ENCODE measurements around the gene COL23A1.

Gene COL23A1

DNA sequence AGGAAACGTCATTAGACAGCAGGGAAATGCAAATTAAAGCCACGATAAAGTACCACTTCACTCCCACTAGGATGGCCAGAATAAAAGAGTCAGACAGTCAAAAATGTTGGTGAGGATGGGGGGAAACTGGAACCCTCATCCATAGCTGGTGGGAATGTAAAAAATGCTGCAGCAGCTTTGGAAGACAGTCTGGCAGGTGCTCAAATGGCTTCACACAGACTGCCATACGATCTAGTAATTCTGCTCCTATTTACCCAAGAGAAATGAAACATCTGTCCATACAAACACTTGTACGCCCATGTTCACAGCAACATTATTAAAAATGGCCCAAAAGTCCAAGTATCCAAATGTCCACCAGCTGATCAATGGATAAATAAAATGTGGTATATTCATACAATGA is 198.7 kb downstream of the COL23A1 start:
- no peak for DNase-seq (ENCODE audit: low spot score)

DNA sequence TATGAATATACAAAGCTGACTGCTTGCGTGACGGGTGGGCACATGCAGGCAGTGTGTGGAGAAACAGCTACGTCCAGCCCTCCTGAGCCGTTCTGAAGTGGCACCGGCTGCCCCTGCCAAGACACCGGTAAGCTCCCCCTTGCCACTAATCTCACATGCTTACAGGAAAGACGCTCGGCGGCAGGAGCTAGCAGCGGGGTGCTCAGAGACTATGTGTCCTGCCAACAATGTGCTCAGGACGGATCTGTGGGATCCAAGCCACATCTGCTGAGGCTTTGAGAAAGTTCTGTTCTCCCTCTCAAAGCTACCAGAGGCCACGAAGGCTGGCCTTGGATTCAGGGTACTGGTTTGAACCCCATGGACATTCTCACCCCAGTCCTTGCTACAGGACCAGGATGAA is 200.4 kb downstream of the COL23A1 start:
- DNase-seq (ENCODE audit: low spot score): no peak

DNA sequence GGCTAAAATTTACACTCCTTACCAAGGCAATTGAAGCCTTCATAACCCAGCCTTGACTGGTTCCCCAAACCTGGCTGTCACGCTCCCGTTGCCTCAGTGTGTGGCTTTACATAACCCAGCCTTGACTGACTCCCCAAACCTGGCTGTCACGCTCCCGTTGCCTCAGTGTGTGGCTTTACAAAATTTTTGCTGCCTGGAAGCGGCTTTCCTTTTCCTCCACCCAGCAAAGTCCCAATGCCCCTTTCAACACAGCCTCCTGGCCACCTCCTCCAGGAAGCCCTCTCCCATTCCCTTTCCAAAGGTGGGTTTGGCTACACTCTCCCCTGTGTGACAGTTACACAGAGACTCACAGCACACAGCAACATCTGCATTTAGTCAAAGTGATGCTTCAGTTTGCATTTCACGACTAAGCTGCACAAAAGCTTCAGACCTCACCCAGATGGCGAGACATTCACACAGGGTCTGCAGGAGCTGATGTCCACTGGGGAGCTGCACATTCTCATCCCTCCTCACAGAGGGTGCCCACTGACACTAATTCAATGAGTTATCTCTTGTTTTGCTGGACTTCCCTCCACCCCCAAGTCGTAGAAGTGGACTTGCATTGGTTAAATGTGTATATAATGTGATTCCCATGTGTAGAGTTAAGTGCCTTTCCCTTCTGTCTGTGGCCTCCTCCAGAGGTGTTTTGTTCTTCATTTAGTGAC is 201.0 kb downstream of the COL23A1 start:
- DNase-seq (ENCODE audit: low spot score): no peak

DNA sequence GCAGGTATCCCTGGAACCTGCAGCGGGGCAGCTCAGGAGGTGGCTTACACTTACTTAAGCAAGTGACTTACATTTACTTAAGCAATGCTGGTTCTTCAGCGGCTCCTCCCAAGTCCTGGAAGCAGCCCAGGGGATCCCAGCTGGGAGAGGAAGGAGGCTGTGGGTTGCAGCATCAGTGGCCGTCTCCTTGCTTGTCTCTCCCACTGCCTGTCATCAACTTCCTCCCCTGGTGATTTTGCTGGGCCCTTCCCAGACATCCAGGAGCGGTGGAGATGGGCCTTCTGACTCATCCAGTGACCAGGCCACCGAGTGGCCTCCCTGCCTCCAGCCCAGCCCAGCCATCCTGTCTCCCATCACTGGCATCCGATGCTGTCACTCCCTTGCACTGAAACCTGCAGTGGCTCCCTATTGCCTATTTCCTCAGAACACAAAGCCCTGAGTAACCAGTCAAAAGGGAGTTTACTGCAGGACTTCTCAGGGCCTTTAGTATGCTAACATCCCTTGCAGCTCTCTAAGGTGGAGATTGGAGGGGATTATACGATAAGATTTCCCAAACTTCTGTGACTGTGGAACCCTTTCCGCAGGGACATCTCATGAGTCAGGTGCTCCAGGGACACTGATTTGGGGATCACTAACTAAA is 201.7 kb downstream of the COL23A1 start:
- no peak for DNase-seq (ENCODE audit: low spot score)

DNA sequence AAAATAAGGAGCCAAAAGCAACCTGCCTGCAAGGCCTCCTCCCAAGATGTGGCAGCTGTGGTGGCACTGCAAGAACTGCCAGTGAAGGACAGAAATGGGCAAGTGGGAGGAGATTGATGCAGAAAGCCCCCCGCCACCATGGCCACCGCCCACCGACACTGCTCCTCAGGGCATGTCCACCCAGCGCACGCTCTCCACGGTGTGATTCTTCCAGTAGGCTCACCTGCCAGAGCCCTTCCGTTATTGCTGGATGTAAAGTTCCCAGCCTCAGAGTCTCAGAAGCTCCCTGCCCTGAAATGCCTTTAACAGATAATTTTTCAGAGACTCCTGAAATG is 202.4 kb downstream of the COL23A1 start:
- no peak for DNase-seq (ENCODE audit: low spot score)

DNA sequence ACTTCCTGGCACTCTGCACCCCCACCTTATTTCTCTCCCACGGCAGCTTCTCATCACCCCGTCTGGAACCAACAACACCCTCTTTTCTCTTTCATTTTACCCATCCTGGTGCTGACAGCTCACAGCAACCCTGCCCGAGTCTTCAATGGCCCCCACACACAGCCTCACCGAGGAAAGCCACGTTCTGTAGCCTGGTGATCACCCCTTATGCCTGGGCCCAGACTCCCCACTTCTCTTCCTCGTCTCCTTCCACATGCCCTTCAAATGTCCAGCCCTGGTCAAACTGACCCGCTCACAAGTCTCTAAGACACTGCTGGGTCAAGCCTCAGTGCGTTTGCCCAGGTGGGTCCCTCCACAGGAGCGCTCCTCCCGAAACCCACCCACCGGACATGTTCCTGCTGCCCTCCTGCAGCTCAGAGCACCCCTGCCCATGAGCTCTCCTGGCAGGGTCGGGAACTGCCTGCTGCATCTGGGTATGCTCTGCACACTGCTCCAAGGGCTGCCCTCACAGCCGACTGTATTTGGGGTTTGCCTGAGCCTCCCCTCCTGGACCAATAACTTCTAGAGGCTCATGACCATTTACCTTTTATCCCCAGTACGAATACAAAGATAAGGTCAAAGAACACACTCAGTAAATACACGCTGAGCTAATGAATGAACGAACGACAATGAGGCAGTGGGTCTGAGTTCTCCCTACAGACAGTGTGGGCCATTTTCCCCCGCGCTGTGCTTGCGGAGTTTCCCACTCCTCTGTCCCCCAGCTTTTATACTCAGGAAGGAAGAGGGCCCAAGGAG is 202.9 kb downstream of the COL23A1 start:
- no peak for DNase-seq (ENCODE audit: low spot score)

DNA sequence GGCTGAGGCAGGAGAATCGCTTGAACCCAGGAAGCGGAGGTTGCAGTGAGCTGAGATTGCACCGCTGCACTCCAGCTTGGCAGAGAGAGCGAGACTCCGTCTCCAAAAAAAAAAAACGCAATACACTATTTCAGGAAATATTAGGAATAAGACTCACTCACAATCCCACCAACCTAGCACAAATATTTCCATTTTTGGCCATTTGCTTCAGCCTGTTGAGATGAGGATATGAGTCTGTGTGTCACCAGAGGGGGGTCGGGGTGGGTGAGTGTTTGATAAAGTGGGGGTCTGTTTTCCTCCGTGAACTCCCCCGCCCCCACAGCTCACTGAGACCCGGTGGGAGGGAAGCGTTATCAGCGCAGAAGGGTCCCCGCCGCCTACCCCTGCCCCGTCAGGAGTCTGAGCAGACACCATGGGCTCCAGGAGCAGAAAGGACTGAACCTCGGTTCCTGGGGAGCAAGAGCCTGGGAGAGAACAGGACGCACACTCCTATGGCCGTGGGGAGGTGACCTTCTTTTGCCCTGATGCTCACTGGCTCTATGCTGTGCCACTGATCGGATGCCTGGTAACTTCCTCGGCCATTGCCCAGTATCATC is 203.8 kb downstream of the COL23A1 start:
- DNase-seq (ENCODE audit: low spot score): no peak

DNA sequence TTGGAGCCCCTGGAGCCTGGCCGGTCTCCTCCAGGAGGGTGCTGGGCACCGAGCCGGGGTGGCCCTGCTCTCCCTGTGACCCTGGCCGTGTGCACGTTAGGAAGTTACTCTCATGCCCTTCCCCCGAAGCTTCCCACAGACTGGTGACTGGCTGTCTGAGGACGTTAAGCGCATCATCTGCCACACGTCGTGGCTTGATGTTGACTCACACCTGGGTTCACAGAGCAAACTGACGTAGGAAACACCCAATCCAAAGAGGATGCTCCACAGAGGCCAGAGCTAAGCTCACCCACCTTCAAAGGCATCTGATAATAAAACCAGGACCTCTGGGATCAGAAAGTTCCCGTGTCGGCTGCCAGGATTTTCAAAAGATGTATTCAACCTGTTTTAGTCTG is 204.7 kb downstream of the COL23A1 start:
- no peak for DNase-seq (ENCODE audit: low spot score)

DNA sequence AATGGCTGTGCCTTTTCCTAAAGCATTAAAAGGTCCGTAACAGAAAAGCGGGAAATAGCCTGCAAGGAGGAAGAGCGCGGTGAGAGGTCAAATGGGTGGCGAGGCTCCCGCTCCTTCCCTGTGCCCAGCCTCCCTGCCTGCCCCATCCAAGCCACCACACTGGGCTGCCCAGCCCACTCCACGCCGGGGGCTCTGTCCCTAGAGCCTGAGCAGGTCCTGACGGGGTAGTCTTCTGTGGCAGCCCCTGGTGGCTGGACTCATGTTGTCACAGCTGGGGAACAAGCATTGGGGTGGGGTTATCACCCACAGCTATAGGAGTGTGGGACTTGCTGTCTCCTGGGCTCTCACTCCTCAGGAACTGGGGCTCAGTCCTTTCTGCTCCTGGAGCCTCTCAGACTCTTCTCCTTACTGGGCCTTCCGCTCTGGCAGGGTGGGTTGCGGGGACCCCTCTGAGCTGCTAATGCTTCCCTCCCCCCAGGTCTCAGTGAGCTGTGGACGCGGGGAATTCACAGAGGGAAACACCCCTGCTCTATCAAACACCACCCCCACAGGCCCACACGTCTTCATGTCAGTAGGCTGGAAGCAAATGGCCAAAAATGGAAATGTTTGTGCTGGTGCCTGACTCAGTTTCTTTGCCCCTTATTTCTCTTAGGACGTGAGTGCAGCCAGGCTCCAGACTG is 205.2 kb downstream of the COL23A1 start:
- no peak for DNase-seq (ENCODE audit: low spot score)

DNA sequence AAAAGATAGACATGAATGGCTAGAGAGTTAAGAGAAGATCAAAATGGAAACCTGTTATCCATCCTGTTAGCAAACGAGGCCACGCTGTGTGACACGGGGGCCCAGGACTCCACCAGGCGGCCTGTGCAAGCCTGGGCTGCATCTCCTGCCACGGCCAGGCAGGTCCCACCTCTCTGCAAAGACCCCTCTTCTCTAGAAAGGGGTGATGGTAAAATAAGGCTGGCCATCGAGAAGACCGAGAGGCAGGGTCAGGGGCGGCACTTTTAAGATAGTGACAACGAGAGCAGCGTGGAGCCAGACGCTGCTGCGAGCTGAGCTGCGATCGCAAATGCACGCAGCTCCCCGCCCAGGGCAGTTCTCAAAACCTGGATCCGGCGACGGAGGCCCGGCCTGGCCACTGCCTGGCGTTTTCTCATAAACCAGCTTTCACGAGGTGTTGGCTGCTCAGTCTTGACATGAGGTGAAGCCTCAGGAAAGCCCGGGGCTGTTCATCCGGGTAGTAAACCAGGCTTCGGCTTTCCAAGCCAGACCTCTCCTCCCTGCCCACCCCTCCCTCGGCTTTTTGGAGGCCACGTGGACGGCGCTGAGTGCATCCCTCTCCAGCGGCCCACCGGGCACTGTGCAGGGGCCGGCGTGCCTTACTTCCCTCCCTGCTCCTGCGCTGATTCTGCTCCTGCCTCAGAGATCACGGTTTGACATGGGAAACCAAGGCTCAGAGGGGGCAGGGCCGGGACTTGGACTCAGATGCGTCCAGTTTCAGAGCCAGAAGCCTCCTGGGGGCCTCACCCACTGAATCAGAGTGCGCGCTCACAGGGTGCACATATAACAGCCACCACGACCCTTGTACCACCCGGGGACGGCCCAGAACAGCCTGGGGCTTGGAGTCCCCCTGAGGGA is 206.0 kb downstream of the COL23A1 start:
- no peak for DNase-seq (ENCODE audit: low spot score)

DNA sequence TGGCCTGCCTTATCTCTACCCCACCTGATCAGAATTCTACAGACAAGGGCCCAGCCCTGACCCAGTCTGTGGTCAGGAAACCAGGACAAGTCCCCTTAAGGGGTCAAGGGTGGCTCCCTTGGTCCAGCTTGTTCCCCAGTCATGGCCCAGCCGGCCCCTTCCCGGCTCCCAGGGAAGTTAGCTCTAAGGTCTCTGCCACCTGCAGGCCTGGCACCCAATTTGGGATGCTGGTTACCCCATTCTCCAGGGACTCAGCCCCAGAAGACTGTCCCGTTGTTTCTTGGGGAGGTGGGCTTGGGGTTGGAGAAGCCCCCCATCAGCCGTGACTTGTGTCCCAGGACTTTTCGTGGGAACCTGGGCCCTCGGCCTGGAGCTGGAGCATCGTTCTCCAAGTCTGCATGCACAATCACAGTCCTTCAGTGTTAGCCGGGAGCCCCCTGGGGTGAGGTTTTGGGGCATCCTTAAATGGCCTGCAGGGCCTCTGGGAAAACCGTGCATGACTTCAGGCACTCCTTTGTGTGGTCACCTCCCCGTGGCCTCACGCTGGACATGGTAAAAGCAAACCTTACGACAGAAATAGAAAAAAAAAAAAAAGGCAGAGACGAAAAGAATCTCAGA is 206.8 kb downstream of the COL23A1 start:
- DNase-seq (ENCODE audit: low spot score): no peak

DNA sequence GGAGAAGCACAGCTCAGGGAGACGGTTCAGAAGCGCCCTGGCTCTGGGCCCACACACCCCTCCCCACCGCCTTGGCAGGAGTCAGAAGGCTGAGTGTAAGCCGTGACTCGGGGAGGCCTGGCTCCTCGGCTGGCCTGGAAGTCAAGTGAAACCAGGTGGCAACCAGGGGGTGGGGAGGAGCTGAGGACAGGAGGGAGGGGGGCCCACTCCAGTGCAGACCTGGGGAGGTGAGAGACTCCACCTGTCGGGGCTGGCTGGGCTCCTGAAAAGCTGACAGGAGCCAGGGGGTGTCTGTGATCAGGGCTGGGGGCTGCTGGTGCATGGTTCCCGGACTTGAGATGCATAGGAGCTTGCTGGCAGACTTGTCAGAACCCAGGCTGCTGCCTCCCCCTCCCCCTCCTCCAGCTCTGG is 207.4 kb downstream of the COL23A1 start:
- no peak for DNase-seq (ENCODE audit: low spot score)

DNA sequence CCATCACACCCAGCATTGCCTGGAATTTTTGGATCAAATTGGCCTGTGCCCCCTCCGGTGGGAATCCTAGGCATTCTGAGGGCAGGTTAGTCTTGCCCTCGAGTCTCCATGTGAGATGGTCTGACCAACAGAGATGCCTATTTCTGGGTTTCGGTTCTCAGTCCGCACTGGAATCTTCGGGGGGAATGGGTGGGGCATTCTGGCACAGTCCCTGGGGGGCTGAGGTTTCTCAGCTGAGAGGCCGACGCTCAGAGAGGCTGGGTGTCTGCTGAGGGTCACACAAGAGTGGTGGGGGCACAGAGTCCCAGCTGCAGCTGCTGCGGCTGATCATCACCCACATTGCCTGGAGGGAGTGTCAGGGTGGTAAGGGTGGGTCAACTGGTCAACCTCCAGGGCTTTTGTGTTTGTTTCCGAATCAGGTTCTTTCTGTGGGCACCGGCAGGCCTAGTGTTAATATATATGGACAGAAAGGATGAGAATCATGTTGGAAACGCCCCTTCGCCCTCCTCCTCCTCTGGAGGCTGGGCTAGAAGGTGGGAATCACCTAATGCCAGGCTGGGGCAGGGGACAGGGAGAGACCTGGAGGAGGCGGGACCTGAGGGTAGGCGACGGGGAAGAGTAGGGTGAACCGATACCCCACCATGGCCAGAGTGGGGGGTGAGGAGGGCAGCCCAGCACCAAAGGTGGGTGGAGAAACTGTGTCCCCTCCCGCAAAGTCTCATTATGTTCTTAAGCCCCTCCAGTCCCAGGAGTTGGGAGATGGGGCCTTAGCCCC is 208.1 kb downstream of the COL23A1 start:
- no peak for DNase-seq (ENCODE audit: low spot score)

DNA sequence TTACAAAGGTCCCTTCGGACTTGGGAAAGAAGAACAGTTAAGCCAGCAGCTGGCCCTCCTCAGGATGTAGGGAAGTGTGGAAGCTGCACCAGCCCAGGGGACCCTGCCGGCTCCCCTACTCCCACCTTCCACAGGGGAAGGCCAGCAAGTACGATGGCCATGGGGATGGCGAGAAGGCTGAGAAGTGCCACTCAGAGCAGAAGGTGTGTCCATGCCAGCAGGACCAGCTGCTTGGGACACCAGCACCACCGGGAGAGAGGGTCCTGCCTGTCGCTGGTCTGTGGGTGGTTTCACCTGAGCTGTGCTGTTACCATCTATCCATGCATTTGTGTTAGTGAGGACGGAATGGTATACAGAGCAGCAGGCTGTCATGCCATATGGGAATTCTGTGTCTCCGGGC is 209.0 kb downstream of the COL23A1 start:
- no peak for DNase-seq (ENCODE audit: low spot score)

DNA sequence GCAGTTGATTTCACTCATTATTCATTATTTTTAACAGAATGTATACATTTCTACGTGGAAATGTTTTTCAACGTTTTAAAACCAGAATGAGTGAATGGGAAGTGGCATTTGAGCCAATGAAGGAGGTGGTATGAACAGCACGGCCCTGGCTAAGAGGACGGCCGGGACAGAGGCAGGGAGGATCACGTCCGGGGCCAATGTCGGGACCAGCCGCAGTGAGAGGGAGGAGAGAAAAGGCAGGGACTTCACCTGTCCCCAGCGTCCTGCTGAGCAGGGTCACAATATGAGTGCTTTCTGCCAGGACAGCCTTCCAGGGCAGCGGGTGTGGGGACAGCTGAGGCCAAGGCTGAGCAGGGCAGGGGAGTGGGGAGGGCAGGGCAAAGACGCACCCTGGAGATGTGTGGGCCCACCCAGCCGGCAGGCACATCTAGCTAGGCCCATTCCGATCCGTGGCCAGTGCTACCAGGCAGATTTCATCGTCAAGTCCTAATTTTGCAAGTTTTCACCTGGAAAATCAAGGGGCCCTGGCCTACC is 209.6 kb downstream of the COL23A1 start:
- DNase-seq (ENCODE audit: low spot score): no peak

DNA sequence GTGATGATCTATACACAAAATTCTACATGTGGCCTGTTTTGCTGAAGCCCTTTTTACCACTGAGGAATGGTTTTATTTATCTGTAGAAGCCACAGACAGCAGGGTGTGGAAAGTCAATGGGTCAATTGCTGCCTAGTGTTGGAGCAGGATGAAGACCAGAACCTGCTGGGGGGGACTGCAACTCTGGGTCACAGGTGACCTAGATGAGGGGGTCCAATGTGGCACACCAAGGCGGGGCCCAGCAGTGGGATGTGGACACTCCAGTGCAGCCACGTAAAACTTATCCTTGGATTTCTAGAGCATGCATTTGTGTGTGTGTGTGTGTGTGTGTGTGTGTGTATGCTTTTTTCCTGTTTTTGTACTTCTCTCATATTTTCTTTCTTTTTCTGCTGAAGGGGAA is 210.1 kb downstream of the COL23A1 start:
- no peak for DNase-seq (ENCODE audit: low spot score)

DNA sequence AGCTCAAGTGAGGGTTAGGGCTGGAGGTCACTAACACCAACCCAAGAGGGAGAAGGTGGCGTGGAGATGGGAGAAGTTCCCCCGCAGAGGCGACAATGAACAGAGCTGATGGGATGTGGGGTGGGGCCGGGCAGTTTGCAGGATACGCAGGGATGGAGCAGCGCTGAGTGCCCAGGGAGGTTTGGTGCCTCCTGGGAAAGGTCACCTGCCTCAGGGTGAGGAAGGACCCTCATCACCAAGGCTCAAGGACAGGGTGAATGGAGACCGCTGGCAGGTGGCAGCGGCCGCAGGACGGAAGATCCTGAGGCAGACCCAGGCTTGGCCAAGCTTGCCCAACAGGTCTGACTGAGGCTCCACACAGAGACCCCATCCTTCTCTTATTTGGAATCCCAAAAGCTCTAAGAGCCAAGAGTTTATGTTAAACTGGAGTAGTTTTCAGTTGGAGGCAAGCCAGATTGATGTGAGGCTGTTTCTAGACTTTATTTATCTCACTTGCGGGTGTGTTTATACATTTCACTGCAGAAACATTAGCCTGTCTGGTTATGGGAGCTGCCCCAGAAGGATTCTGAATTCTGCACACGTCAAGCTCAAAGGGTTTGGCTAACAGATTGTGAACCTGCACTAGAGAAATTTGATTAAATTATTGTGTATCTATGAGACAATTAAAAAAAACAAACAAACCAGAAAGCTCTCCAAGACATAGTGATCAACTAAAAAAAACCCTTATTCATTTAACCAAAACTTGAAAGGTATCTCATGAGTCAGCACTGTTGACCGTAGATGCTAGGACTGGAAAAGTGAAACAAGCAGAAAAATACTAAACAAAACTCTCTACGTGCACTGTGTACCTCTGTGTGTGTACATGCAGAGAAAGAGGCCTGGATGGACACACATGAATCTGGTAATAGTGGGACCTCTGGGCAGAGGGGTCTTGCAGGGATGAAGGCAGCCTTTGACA is 211.4 kb downstream of the COL23A1 start:
- DNase-seq (ENCODE audit: low spot score): no peak

DNA sequence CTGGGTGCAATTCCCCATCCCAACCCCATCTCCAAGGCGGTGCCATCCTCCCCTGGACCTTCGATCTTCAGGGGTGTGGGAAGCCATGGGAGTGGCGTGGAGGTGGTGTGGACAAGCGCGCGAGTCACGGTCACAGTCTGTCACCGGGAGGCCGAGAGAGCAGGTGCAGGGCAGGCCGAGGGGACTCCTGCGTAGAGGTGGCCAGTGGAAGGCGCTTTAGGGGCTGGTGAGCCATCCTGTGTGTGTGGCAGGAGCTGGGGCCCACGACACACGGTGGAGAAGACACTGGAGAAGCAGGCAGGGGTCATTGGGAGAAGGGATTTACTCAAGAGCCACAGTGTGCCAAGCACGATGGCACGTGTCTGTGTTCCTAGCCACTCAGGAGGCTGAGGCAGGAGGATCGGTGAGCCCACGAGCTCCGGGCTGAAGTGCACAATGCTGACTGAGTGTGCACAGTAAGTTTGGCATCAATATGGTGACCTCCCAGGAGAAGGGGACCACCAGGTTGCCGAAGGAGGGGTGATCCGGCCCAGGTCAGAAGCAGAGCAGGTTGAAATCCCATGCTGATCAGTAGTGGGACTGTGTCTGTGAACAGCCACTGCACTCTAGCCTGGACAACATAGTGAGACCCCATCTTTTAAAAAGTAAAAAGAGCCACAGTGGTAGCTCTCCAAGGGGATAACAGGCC is 212.5 kb downstream of the COL23A1 start:
- DNase-seq (ENCODE audit: low spot score): no peak

All from NAMALWA (cell line).